ENCODE data around the gene ATP8B3. TPM values are rescaled to one million over a fixed set of nuclear protein-coding genes. Genes with fewer than 3 reads are reported as not detected.
A peak's percentile ranks its signal among the peaks of the same experiment; 100 is the strongest.

Gene ATP8B3
- total and polyA plus RNA-seq, 9 of the 15 experiments (the other 6 are each of a cell fraction or from before 2014, with no cell fraction given), result 1.2 to 12.3 (median 3.8) TPM

DNA sequence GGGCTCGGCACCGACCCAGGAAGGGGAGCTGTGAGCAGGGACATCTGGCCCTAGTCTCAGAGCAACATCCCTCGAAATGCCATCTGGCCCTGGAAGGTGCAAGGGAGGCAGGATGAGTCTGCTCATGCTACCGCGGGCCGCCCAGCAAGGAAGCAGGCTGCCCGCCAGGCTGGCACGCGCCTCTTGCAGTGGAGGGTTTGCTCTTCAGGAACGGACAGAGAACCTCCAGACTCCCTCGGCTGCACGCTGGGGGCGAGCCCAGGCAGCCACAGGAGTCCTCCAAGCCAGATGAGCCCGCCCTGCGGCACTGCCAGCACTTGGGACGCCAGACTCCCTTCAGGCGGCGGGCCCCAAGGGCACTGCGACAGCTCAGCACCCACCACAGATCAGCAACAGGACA, 10.1 kb upstream of the ATP8B3 start:
- H3K27me3 ChIP-seq (ENCODE audit: control insufficient read depth in 2 of 2, insufficient read depth in 2 of 2, low read length in 2 of 2), result no peaks in the 10 kb centered on the region
- peaks cover 38% of the 10 kb centered on the region for H3K79me2 ChIP-seq (ENCODE audit: control insufficient read depth, insufficient read depth, low read length)
- intact Hi-C loops (cut with micrococcal nuclease) (no loop called here), in situ Hi-C loops (cut with MboI) (no loop called here)
- H3K4me1 ChIP-seq (replicated peaks in 1 of 2; ENCODE audit: control insufficient read depth in 2 of 2, insufficient read depth in 2 of 2, low read length in 2 of 2), result peaks cover 11 to 45% of the 10 kb centered on the region in 2 experiments
- BruUV-seq (replicated peaks), result no TSS peak
- H3K9me3 ChIP-seq (replicated peaks; ENCODE audit: control insufficient read depth, insufficient read depth, low read depth, low read length), result no peaks in the 10 kb centered on the region
- 97% methylated on average over 17 of the region's 19 CpGs for WGBS (ENCODE audit: insufficient coverage, low coverage, missing lambda C conversion rate)
- FAIRE-seq, result no peak
- H2AFZ ChIP-seq (ENCODE audit: low read depth, low read length), result no peak overlapping the region
- H3K4me2 ChIP-seq (ENCODE audit: insufficient read depth, low read length), result no peak overlapping the region
- peak overlapping the region in 1 of 2 experiments; percentile 28; a peak in 1 of 4 replicates for H3K9ac ChIP-seq (ENCODE audit: insufficient read depth in 1 of 2, low read depth in 2 of 2, low read length in 2 of 2)
- no peak overlapping the region for H3K4me3 ChIP-seq
- ChIA-PET POLR2A (no interaction called here), CTCF (ENCODE audit: low intra/inter-chr PET ratio) (no interaction called here)
- TF ChIP-seq POLR2G (IDR thresholded peaks at IDR 0.05; ENCODE audit: low read depth, low read length), result peak; percentile 9; the same call in 1 of the 2 replicates
- no peak for TF ChIP-seq GATAD2A (IDR thresholded peaks at IDR 0.05)
- TF ChIP-seq, protein P1, sequence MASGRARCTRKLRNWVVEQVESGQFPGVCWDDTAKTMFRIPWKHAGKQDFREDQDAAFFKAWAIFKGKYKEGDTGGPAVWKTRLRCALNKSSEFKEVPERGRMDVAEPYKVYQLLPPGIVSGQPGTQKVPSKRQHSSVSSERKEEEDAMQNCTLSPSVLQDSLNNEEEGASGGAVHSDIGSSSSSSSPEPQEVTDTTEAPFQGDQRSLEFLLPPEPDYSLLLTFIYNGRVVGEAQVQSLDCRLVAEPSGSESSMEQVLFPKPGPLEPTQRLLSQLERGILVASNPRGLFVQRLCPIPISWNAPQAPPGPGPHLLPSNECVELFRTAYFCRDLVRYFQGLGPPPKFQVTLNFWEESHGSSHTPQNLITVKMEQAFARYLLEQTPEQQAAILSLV (tag; IDR thresholded peaks at IDR 0.05), result no peak
- H3K9me1 ChIP-seq (ENCODE audit: control insufficient read depth, insufficient read depth, low read length), result no peaks in the 10 kb centered on the region
- no peaks in the 10 kb centered on the region for H4K20me1 ChIP-seq (replicated peaks; ENCODE audit: control insufficient read depth, insufficient read depth, low read length)
- ATAC-seq, result no peak
- DNase-seq (ENCODE audit: extremely low read depth in 1 of 4, low spot score in 3 of 4), result no peak
- peaks cover 86% of the 10 kb centered on the region; the same call in 2 of the 3 replicates for H3K36me3 ChIP-seq (ENCODE audit: control insufficient read depth, insufficient read depth, low read length)
- no peak overlapping the region for H3K27ac ChIP-seq (ENCODE audit: extremely low read depth, low read depth, low read length)
